SU-DHL-6 (cell line): Measurements from ENCODE around the gene PRKG2.

ENCODE experiments used
- EZH2phosphoT487 ChIP-seq: fragments of 200-600 bp; sonication (generic), shearing (Covaris generic); conservative IDR thresholded peaks from 2 replicates; pipeline ENCODE4 v1.6.1; 2018; ENCODE audit warnings: mild to moderate bottlenecking, antibody characterized with exemption, low read length, moderate library complexity, mixed read lengths
- TF ChIP-seq, protein P1 (sequence below): fragments of 200-600 bp; sonication (generic); IDR thresholded peaks from one replicate; pipeline ENCODE4 v1.5.1; 2017; ENCODE audit warnings: antibody characterized with exemption, mild to moderate bottlenecking, low read length, moderate library complexity; ENCODE audit not compliant: insufficient read depth, poor library complexity, severe bottlenecking

GRCh38 chr4:81215931-81216330, 909 bp upstream of the PRKG2 start:
- TF ChIP-seq, protein P1, sequence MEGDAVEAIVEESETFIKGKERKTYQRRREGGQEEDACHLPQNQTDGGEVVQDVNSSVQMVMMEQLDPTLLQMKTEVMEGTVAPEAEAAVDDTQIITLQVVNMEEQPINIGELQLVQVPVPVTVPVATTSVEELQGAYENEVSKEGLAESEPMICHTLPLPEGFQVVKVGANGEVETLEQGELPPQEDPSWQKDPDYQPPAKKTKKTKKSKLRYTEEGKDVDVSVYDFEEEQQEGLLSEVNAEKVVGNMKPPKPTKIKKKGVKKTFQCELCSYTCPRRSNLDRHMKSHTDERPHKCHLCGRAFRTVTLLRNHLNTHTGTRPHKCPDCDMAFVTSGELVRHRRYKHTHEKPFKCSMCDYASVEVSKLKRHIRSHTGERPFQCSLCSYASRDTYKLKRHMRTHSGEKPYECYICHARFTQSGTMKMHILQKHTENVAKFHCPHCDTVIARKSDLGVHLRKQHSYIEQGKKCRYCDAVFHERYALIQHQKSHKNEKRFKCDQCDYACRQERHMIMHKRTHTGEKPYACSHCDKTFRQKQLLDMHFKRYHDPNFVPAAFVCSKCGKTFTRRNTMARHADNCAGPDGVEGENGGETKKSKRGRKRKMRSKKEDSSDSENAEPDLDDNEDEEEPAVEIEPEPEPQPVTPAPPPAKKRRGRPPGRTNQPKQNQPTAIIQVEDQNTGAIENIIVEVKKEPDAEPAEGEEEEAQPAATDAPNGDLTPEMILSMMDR: no peak
- TF ChIP-seq EZH2phosphoT487: no peak
